ENCODE results near the gene EHD4.

Gene EHD4

DNA sequence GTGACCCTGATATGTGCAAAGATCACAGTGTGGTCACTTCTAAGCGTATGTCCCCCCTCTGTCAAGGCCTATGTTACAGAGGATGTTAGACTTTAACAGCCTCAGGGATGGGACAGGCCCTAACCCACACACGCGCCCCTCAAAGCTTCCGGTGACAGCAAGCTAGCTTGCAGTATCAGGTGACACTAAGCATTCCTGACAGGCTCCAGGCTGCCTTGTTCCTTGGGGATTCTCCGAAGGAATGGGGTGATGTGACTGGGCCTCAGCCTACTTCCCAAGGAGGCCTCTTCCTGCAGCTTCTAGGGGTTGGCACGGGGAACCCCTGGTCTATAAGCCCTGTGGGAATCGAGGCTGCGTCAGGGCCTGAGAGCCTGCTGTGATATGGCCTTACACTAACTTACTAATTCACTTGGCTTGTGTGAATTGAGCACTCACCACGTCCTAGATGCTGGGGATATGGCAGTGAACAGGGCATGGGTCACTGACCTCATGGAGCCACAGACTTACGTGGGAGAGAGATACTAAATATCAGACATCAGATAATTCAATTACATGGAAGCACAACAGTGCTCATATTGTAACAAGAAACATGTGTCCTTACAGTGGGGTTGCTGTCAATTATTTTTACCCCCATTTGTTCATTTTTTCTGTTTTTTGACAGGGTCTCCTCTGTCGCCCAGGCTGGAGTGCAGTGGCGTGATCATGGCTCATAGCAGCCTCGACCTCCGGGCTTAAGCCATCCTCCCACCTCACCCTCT lies 67.1 kb downstream of the EHD4 start:
- Histone ChIP-seq H3K27me3 (ENCODE audit: insufficient read depth, insufficient read length) (no peaks in the 10 kb centered on the region), H3K4me1 (ENCODE audit: insufficient read depth, insufficient read length) (peaks cover 16% of the 10 kb centered on the region), H3K36me3 (ENCODE audit: insufficient read depth, insufficient read length, low read length) (peaks cover 47% of the 10 kb centered on the region), H3K9ac (ENCODE audit: insufficient read length, low read depth) (no peak overlapping the region), H3K9me3 (ENCODE audit: insufficient read depth, low read length) (peaks cover 11% of the 10 kb centered on the region; the same call in 1 of the 2 replicates), H3K4me3 (ENCODE audit: insufficient read length, low read depth) (no peak overlapping the region)
- TF ChIP-seq ZNF274 (IDR thresholded peaks at IDR 0.05; ENCODE audit: low read depth, low read length), result no peak
- no peak for TF ChIP-seq YY1 (IDR thresholded peaks at IDR 0.05; ENCODE audit: insufficient read depth, insufficient read length)
- TF ChIP-seq SUZ12 (IDR thresholded peaks at IDR 0.05; ENCODE audit: extremely low read depth, insufficient read depth, insufficient read length), result no peak
- DNase-seq (ENCODE audit: low read depth, low spot score), result no peak

- H3K27me3 ChIP-seq (ENCODE audit: insufficient read depth, insufficient read length), result no peaks in the 10 kb centered on the region
- peaks cover 11% of the 10 kb centered on the region; the same call in 1 of the 2 replicates for H3K9me3 ChIP-seq (ENCODE audit: insufficient read depth, low read length)
- peaks cover 47% of the 10 kb centered on the region for H3K36me3 ChIP-seq (ENCODE audit: insufficient read depth, insufficient read length, low read length)
- no peak overlapping the region for H3K4me3 ChIP-seq (ENCODE audit: insufficient read length, low read depth)
- peak; percentile 33 for DNase-seq (ENCODE audit: low read depth, low spot score)
- TF ChIP-seq SUZ12 (IDR thresholded peaks at IDR 0.05; ENCODE audit: extremely low read depth, insufficient read depth, insufficient read length) (no peak), YY1 (IDR thresholded peaks at IDR 0.05; ENCODE audit: insufficient read depth, insufficient read length) (no peak), ZNF274 (IDR thresholded peaks at IDR 0.05; ENCODE audit: low read depth, low read length) (no peak)
- H3K4me1 ChIP-seq (ENCODE audit: insufficient read depth, insufficient read length), result peaks cover 14% of the 10 kb centered on the region
- H3K9ac ChIP-seq (ENCODE audit: insufficient read length, low read depth), result no peak overlapping the region
Measured at GRCh38 chr15:41904541-41905005, 67.8 kb downstream of the EHD4 start.

DNA sequence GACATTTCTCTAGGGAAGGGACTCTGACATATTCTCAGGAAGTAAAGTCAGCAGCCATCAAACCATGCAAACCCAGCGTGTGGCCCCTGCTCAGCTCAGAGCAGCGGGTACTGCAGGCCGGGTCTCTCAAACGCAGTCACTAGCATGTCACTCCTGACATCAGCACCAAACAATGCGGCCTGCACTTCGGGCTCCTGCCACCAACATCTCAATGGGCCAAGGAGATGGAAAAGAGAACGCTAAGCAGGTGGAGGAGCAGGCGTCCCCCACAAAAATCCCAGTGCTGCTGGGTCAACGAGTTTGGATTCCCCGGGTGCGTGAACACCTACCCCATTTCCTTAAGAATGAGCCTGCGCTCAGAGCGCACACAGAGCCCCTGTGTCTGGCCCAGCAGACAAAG lies 68.6 kb downstream of the EHD4 start:
- no peak for TF ChIP-seq ZNF274 (IDR thresholded peaks at IDR 0.05; ENCODE audit: low read depth, low read length)
- TF ChIP-seq YY1 (IDR thresholded peaks at IDR 0.05; ENCODE audit: insufficient read depth, insufficient read length), result no peak
- TF ChIP-seq SUZ12 (IDR thresholded peaks at IDR 0.05; ENCODE audit: extremely low read depth, insufficient read depth, insufficient read length), result no peak
- no peak for DNase-seq (ENCODE audit: low read depth, low spot score)
- H3K4me3 ChIP-seq (ENCODE audit: insufficient read length, low read depth), result no peak overlapping the region
- H3K9me3 ChIP-seq (ENCODE audit: insufficient read depth, low read length), result peaks cover 11% of the 10 kb centered on the region; the same call in 1 of the 2 replicates
- H3K4me1 ChIP-seq (ENCODE audit: insufficient read depth, insufficient read length), result peaks cover 14% of the 10 kb centered on the region
- H3K9ac ChIP-seq (ENCODE audit: insufficient read length, low read depth), result peak overlapping the region; percentile 34
- H3K36me3 ChIP-seq (ENCODE audit: insufficient read depth, insufficient read length, low read length), result peaks cover 45% of the 10 kb centered on the region
- H3K27me3 ChIP-seq (ENCODE audit: insufficient read depth, insufficient read length), result no peaks in the 10 kb centered on the region

DNA sequence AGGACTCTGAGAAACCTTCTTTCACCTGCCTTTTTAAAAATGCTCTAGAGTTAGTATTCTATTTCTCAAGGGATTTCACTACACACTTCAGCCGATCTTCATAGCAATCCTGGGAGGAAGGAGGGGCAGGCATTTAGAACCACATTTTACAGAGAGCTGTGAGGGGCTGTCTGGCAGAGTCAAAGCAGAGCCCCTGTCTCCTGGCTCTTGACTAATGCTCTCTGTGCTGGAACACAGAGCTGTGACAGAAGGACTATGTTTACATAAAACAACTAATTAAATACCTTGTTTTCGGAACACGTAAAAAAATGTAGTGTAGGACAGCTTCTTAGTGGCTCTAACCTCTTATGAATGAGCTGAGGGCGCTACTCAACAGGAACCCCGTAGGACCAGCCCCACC lies 70.9 kb downstream of the EHD4 start:
- Histone ChIP-seq H3K4me3 (ENCODE audit: insufficient read length, low read depth) (no peak overlapping the region), H3K9me3 (ENCODE audit: insufficient read depth, low read length) (peaks cover 4% of the 10 kb centered on the region; the same call in 1 of the 2 replicates), H3K36me3 (ENCODE audit: insufficient read depth, insufficient read length, low read length) (peaks cover 27% of the 10 kb centered on the region), H3K9ac (ENCODE audit: insufficient read length, low read depth) (no peak overlapping the region), H3K4me1 (ENCODE audit: insufficient read depth, insufficient read length) (peaks cover 20% of the 10 kb centered on the region), H3K27me3 (ENCODE audit: insufficient read depth, insufficient read length) (no peaks in the 10 kb centered on the region)
- no peak for DNase-seq (ENCODE audit: low read depth, low spot score)
- TF ChIP-seq YY1 (IDR thresholded peaks at IDR 0.05; ENCODE audit: insufficient read depth, insufficient read length), result no peak
- TF ChIP-seq ZNF274 (IDR thresholded peaks at IDR 0.05; ENCODE audit: low read depth, low read length), result no peak
- TF ChIP-seq SUZ12 (IDR thresholded peaks at IDR 0.05; ENCODE audit: extremely low read depth, insufficient read depth, insufficient read length), result no peak

DNA sequence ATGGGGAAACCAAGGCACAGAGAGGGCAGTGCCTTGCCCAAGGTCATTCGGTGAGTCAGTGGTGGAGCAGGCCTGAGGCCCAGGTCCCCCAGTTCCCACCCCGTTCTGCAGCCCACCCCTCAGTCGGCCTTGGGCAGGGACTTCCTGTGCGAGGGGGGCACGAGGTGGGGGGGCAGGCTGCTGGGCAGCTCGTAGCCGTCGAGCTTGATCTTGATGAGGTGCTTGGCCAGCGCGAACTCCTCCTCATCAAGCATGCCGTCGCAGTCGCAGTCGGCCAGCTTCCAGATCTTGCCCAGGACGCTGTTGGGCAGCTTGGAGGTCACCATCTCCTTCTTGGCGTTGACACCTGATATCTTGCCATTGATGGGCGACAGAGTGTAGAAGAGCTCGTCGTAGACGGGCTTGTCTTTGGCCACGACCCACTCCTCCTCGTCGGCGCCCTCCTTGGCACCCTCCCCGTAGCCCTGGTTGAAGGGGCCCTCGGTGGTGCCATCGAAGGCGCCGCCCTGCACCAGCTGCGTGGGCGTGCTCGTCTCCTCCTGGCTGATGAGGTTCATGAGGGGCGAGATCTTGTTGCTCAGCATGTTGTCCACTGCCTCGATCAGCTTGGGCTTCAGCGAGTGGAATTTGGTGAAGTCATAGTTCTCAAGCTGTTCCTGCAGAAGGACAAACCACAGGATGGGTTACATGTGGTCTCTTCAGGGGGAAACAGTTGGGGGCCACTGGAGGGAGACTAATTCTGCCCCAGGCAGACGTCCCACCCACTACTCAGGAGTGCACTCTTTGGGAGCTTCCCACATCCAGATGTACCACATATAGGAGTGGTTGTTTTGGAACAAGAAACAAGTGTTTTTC lies 71.6 kb downstream of the EHD4 start:
- TF ChIP-seq YY1 (IDR thresholded peaks at IDR 0.05; ENCODE audit: insufficient read depth, insufficient read length) (no peak), ZNF274 (IDR thresholded peaks at IDR 0.05; ENCODE audit: low read depth, low read length) (no peak), SUZ12 (IDR thresholded peaks at IDR 0.05; ENCODE audit: extremely low read depth, insufficient read depth, insufficient read length) (no peak)
- H3K4me3 ChIP-seq (ENCODE audit: insufficient read length, low read depth), result no peak overlapping the region
- H3K9ac ChIP-seq (ENCODE audit: insufficient read length, low read depth), result no peak overlapping the region
- H3K4me1 ChIP-seq (ENCODE audit: insufficient read depth, insufficient read length), result peaks cover 20% of the 10 kb centered on the region
- H3K36me3 ChIP-seq (ENCODE audit: insufficient read depth, insufficient read length, low read length), result peaks cover 24% of the 10 kb centered on the region
- H3K9me3 ChIP-seq (ENCODE audit: insufficient read depth, low read length), result no peaks in the 10 kb centered on the region
- no peak for DNase-seq (ENCODE audit: low read depth, low spot score)
- no peaks in the 10 kb centered on the region for H3K27me3 ChIP-seq (ENCODE audit: insufficient read depth, insufficient read length)

GRCh38 chr15:41899854-41900442 lies 72.4 kb downstream of the EHD4 start:
- H3K27me3 ChIP-seq (ENCODE audit: insufficient read depth, insufficient read length), result no peaks in the 10 kb centered on the region

More at GRCh38 chr15:41899854-41900442, 72.4 kb downstream of the EHD4 start:
- Histone ChIP-seq H3K4me3 (ENCODE audit: insufficient read length, low read depth) (no peak overlapping the region), H3K4me1 (ENCODE audit: insufficient read depth, insufficient read length) (peaks cover 21% of the 10 kb centered on the region), H3K9me3 (ENCODE audit: insufficient read depth, low read length) (no peaks in the 10 kb centered on the region), H3K9ac (ENCODE audit: insufficient read length, low read depth) (no peak overlapping the region), H3K36me3 (ENCODE audit: insufficient read depth, insufficient read length, low read length) (peaks cover 24% of the 10 kb centered on the region)
- TF ChIP-seq SUZ12 (IDR thresholded peaks at IDR 0.05; ENCODE audit: extremely low read depth, insufficient read depth, insufficient read length), result no peak
- TF ChIP-seq YY1 (IDR thresholded peaks at IDR 0.05; ENCODE audit: insufficient read depth, insufficient read length), result no peak
- TF ChIP-seq ZNF274 (IDR thresholded peaks at IDR 0.05; ENCODE audit: low read depth, low read length), result no peak
- DNase-seq (ENCODE audit: low read depth, low spot score), result no peak
